Measurements from ENCODE around the gene OGN.

The OGN gene

DNA sequence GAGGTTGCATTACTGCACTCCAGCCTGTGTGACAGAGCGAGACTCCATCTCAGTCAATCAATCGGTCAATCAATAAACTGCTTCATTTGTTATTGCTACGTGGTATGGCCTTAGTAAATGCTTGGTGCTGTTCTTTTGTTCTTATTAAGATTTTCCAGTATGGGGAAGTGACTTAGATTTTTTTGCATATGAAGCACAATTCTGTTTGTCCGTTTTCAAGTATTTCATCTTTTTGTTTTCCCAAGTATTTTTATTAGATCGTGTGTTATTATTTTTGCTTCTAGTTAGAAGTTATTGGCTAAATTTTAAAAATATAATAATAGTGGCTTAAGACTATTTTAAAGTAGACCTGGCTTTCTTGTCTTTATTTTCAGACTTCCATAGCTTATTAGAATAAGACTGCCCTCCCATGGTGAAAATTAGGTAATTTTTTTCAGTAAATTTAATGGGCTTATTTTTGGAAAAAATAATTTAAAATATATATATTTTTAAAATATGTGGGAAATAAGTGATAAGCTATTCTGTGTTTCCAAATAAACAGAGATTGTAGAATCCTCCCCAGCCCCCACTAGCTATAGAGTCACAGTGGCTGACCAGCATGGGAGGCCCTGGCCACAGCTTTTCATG lies 34.6 kb upstream of the OGN start:
- Histone ChIP-seq H3K9me3 (ENCODE audit: control insufficient read depth, insufficient read depth, low read depth, low read length) (no peaks in the 10 kb centered on the region), H3K4me3 (ENCODE audit: low read depth, low read length) (no peak overlapping the region), H3K4me1 (ENCODE audit: control insufficient read depth, insufficient read depth, low read length) (no peaks in the 10 kb centered on the region), H3K36me3 (ENCODE audit: control insufficient read depth in 2 of 2, insufficient read depth in 1 of 2, low read length in 2 of 2) (no peaks in the 10 kb centered on the region), H3K27ac (ENCODE audit: extremely low read depth, low read depth, low read length) (no peak overlapping the region)
- CTCF ChIA-PET, result interaction anchor here (0.6 to 2.7 kb wide), 11 partner anchors 10 to 300 kb away, joined by 3 to 15 read pairs (median 4); partner anchors contain the start of gene CENPP
- TF ChIP-seq ZNF654 (tag by site-specific recombination; IDR thresholded peaks at IDR 0.05; ENCODE audit: low read depth) (peak; percentile 24), MEIS1 (CRISPR knock-in tag; IDR thresholded peaks at IDR 0.05; ENCODE audit: borderline replicate concordance) (no peak)
- POLR2A ChIA-PET, result no interaction called here

DNA sequence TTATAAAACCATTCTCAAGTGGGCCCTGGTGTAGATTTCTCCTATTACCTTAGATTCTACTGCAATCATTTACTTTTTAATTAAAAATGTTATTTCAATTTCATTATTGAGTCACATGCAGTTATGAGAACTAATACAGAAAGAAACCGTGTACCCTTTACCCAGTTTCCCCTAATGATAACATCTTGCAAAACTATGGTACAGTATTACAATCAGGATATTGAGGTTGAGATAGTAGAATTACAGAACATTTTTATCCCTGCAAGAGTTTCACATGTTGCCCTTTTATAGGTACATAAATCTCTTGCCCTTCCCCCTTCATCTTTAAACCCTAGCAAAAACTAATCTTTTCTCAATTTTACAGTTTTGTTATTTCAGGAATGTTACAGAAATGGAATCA lies 30.9 kb upstream of the OGN start:
- CTCF ChIA-PET, result no interaction called here
- H3K4me3 ChIP-seq (ENCODE audit: low read depth, low read length), result no peak overlapping the region
- POLR2A ChIA-PET, result no interaction called here

DNA sequence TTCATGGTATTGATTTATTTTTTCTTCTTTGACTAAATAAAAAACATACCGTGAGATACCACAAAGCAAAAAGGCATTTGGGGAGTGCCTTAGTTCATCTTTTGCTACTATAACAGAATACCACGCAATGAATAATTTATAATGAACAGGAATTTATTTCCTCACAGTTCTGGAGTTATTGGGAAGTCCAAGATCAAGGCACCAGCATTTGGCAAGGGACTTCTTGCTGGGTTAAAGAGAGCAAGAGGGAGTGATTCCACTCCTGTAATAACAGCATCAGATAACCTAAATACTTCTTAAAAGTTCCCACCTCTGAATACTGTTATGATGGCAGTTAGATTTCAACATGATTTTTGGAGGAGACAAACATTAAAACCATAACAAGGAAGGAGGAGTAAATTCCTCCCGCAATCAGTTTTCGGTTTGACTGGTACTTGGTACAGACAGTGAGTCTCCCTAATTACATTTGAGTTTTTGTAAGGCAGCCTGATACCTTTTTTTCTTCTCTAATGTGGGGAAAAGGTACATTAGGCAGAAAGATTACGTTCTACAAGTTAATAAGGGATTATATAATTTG lies 28.7 kb upstream of the OGN start:
- ChIA-PET POLR2A (no interaction called here), CTCF (no interaction called here)
- TF ChIP-seq PRDM1 (tag by site-specific recombination; IDR thresholded peaks at IDR 0.05) (no peak), ZNF747 (tag by site-specific recombination; IDR thresholded peaks at IDR 0.05) (no peak), ZNF391 (tag by site-specific recombination; IDR thresholded peaks at IDR 0.05; ENCODE audit: borderline replicate concordance, low read depth) (no peak), ZNF16 (tag by site-specific recombination; IDR thresholded peaks at IDR 0.05; ENCODE audit: low read depth) (no peak), ZNF785 (tag by site-specific recombination; IDR thresholded peaks at IDR 0.05) (no peak), MEIS1 (CRISPR knock-in tag; IDR thresholded peaks at IDR 0.05; ENCODE audit: borderline replicate concordance) (no peak)
- Histone ChIP-seq H3K4me3 (ENCODE audit: low read depth, low read length) (no peak overlapping the region), H3K36me3 (ENCODE audit: control insufficient read depth in 2 of 2, insufficient read depth in 1 of 2, low read length in 2 of 2) (no peaks in the 10 kb centered on the region; a peak in 1 of 3 replicates), H3K4me1 (ENCODE audit: control insufficient read depth, insufficient read depth, low read length) (no peaks in the 10 kb centered on the region), H3K9me3 (ENCODE audit: control insufficient read depth, insufficient read depth, low read depth, low read length) (no peaks in the 10 kb centered on the region), H3K27ac (ENCODE audit: extremely low read depth, low read depth, low read length) (no peak overlapping the region)

More for the DNA sequence above, 30.9 kb upstream of the OGN start:
- H3K9me3 ChIP-seq (ENCODE audit: control insufficient read depth, insufficient read depth, low read depth, low read length), result no peaks in the 10 kb centered on the region
- H3K27ac ChIP-seq (ENCODE audit: extremely low read depth, low read depth, low read length), result no peak overlapping the region
- no peaks in the 10 kb centered on the region; a peak in 1 of 3 replicates for H3K36me3 ChIP-seq (ENCODE audit: control insufficient read depth in 2 of 2, insufficient read depth in 1 of 2, low read length in 2 of 2)
- TF ChIP-seq ZNF138 (tag by site-specific recombination; IDR thresholded peaks at IDR 0.05; ENCODE audit: borderline replicate concordance), result no peak
- TF ChIP-seq ZNF529 (tag by site-specific recombination; IDR thresholded peaks at IDR 0.05; ENCODE audit: insufficient replicate concordance), result peak; percentile 68
- no peaks in the 10 kb centered on the region for H3K4me1 ChIP-seq (ENCODE audit: control insufficient read depth, insufficient read depth, low read length)

DNA sequence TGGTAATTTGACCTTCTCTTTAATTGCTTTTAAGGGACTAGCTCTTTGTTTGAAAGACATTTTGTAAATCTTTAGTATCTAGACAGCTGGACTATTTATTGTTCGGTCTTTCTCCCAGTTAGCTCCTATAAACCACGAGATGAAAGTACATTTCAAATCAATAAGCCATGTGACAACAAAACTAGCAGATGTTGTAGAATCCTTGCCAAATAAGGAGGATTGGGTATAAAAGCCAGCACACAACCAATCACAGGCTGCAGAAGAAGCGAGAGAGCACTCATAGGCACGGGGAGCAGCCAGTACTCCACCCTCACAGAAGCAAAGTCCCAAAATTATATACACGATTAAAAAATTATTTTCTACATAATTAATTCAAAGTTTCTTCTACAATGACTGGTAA lies 28.0 kb upstream of the OGN start:
- Histone ChIP-seq H3K27ac (ENCODE audit: extremely low read depth, low read depth, low read length) (no peak overlapping the region), H3K36me3 (ENCODE audit: control insufficient read depth in 2 of 2, insufficient read depth in 1 of 2, low read length in 2 of 2) (no peaks in the 10 kb centered on the region; a peak in 1 of 3 replicates), H3K4me3 (ENCODE audit: low read depth, low read length) (no peak overlapping the region), H3K9me3 (ENCODE audit: control insufficient read depth, insufficient read depth, low read depth, low read length) (no peaks in the 10 kb centered on the region), H3K4me1 (ENCODE audit: control insufficient read depth, insufficient read depth, low read length) (no peaks in the 10 kb centered on the region)
- ChIA-PET CTCF (no interaction called here), POLR2A (interaction anchor here (0.6 kb wide), 1 partner anchor 24 kb away, joined by 3 read pairs; no protein-coding TSS in a partner anchor)
- TF ChIP-seq ZNF843 (tag by site-specific recombination; IDR thresholded peaks at IDR 0.05) (no peak), ZNF248 (tag by site-specific recombination; IDR thresholded peaks at IDR 0.05) (no peak), ZNF391 (tag by site-specific recombination; IDR thresholded peaks at IDR 0.05; ENCODE audit: borderline replicate concordance, low read depth) (no peak), ZNF335 (tag by site-specific recombination; conservative IDR thresholded peaks at IDR 0.05) (no peak), IKZF3 (tag by site-specific recombination; IDR thresholded peaks at IDR 0.05) (no peak), GLIS2 (tag by site-specific recombination; IDR thresholded peaks at IDR 0.05) (no peak), ZFP3 (tag by site-specific recombination; IDR thresholded peaks at IDR 0.05; ENCODE audit: low read depth) (no peak)
- TF ChIP-seq, protein P1, sequence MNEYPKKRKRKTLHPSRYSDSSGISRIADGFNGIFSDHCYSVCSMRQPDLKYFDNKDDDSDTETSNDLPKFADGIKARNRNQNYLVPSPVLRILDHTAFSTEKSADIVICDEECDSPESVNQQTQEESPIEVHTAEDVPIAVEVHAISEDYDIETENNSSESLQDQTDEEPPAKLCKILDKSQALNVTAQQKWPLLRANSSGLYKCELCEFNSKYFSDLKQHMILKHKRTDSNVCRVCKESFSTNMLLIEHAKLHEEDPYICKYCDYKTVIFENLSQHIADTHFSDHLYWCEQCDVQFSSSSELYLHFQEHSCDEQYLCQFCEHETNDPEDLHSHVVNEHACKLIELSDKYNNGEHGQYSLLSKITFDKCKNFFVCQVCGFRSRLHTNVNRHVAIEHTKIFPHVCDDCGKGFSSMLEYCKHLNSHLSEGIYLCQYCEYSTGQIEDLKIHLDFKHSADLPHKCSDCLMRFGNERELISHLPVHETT (tag by site-specific recombination; IDR thresholded peaks at IDR 0.05), result no peak

Data from HEK293 (cell line).